ENCODE results near the gene TCP11L2.

- no peak for TF ChIP-seq CTCF (IDR thresholded peaks at IDR 0.05; ENCODE audit: insufficient read depth, low read depth, low read length)
- no peak for TF ChIP-seq EZH2 (IDR thresholded peaks at IDR 0.05; ENCODE audit: insufficient read depth, low read length)
These were observed 47.0 kb upstream of the TCP11L2 start for GRCh38 chr12:106255493-106255892.

Data from astrocyte (in vitro differentiated cells and primary cell).